ENCODE results near the gene GAS7.

DNA sequence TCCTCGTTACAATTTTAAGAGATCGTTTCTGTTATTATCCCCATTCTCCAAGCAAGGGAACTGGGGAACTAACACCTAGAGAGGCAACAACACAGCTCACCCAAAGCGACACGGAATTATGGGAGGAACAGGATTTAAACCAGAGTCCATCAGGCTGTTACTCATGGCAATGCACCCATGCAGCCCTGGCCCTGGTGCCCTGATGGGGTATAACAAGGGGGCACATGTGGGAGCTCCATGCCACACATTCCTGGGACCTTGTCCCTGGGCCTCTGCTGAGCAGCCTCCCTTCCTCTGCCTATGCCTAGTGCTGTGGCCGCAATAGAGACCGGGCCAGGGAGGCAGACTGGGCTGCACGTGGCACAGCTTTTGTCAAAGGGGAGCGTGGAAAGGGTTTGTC, 280.1 kb downstream of the GAS7 start:
- TF ChIP-seq ARNTL (CRISPR knock-in tag; IDR thresholded peaks at IDR 0.05; ENCODE audit: borderline replicate concordance, low read depth) (no peak), ESRRG (CRISPR knock-in tag; IDR thresholded peaks at IDR 0.05) (no peak), CSDC2 (CRISPR knock-in tag; IDR thresholded peaks at IDR 0.05) (no peak), SNAI2 (CRISPR knock-in tag; IDR thresholded peaks at IDR 0.05) (no peak), ZFP30 (CRISPR knock-in tag; IDR thresholded peaks at IDR 0.05) (no peak), ISL1 (CRISPR knock-in tag; IDR thresholded peaks at IDR 0.05) (no peak), OSR1 (CRISPR knock-in tag; IDR thresholded peaks at IDR 0.05) (no peak)
- TF ChIP-seq, protein P1, sequence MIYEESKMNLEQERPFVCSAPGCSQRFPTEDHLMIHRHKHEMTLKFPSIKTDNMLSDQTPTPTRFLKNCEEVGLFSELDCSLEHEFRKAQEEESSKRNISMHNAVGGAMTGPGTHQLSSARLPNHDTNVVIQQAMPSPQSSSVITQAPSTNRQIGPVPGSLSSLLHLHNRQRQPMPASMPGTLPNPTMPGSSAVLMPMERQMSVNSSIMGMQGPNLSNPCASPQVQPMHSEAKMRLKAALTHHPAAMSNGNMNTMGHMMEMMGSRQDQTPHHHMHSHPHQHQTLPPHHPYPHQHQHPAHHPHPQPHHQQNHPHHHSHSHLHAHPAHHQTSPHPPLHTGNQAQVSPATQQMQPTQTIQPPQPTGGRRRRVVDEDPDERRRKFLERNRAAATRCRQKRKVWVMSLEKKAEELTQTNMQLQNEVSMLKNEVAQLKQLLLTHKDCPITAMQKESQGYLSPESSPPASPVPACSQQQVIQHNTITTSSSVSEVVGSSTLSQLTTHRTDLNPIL (CRISPR knock-in tag; IDR thresholded peaks at IDR 0.05; ENCODE audit: low read depth): no peak
- TF ChIP-seq, protein P2, sequence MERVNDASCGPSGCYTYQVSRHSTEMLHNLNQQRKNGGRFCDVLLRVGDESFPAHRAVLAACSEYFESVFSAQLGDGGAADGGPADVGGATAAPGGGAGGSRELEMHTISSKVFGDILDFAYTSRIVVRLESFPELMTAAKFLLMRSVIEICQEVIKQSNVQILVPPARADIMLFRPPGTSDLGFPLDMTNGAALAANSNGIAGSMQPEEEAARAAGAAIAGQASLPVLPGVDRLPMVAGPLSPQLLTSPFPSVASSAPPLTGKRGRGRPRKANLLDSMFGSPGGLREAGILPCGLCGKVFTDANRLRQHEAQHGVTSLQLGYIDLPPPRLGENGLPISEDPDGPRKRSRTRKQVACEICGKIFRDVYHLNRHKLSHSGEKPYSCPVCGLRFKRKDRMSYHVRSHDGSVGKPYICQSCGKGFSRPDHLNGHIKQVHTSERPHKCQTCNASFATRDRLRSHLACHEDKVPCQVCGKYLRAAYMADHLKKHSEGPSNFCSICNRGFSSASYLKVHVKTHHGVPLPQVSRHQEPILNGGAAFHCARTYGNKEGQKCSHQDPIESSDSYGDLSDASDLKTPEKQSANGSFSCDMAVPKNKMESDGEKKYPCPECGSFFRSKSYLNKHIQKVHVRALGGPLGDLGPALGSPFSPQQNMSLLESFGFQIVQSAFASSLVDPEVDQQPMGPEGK (CRISPR knock-in tag; IDR thresholded peaks at IDR 0.05; ENCODE audit: borderline replicate concordance): no peak
